SIG-M5 treated with dmso at 0.1 percent for 504 hours (cell line): Measurements from ENCODE around the gene LGALSL.

Source experiments
- DNase-seq: peaks from one replicate; lab custom pipeline; 2025; ENCODE audit not compliant: unreplicated experiment; lab: John Stamatoyannopoulos, UW

The LGALSL gene

DNA sequence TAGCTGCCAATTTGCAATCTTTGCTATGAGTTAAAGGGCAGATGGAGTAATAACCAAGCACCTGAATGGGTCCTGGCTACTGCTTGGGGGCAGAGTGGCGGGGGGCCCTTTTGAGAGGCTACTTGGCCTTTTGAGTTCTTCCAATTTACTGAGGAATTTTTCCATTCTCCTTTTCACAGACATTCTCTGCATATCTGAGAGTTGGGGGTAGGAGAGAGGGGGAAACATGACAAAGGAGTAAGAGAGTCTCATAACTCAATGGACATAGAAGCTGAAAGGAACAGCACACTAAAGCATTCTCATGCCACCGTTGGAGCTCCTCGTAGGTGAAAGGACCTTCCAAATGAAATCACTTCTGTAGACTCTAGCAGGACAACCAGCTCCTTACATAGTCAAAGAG is 16.1 kb downstream of the LGALSL start:
- no peak for DNase-seq

DNA sequence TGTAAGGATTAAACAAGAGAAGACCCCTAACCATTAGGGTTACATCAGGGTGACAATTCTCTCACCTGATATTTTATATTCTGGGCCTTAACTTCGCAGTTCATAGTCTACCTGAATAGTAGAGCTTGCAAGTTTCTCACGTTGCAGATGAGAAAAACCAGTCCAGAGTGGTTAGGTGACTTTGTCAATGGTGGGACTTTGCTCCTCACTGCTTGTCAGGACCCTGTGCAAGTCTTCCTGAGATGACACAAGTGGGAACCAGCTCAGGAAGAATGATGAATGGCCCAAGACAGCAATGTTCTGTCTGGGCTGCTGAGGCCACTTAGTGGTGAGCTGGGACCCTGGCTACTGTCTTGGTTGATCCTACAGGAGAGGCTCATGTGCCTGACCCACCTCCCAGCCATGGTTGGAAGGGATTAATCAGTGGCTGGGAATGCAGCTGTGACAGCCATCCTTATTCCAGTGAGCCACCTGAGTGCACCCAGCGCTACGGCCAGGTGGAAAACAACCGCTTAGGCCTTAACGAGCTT is 16.9 kb downstream of the LGALSL start:
- no peak for DNase-seq

DNA sequence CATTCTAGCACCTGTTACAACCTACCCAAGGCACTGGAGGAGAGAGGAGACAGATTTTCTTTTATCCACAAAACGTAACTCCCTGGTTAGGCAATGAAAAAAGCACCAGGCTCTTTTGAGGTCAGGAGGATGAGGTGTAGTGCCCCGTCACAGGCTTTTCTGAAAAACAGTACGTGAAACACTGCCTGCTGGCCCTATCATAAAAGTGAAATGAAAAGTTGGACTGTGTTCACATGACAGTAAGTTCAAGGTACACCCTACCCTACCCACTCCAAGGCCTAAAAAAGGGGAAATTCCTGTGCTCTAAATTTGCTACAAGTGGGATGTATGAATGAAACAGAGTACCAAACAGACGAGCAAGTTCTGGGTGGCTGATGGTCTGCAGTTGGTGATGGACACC is 17.6 kb downstream of the LGALSL start:
- DNase-seq = no peak

DNA sequence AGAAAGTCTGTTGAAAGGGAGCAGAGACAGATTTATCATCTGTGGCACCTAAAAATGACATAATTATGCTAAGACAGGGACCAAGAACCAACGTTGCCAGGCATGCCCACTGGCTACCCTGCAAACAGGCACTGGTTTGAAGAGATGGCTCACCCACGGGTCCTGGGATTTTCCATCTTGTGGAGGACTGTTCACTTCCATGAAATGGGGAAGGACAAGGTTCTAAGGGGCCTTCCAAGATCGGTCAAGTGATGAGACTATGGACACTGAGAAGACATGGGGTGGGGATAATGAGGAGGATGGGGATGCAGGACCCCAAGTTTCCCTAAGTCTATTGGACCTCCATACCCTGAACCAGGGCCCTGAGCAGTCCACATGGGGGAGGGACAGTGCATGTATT is 18.9 kb downstream of the LGALSL start:
- DNase-seq = no peak

DNA sequence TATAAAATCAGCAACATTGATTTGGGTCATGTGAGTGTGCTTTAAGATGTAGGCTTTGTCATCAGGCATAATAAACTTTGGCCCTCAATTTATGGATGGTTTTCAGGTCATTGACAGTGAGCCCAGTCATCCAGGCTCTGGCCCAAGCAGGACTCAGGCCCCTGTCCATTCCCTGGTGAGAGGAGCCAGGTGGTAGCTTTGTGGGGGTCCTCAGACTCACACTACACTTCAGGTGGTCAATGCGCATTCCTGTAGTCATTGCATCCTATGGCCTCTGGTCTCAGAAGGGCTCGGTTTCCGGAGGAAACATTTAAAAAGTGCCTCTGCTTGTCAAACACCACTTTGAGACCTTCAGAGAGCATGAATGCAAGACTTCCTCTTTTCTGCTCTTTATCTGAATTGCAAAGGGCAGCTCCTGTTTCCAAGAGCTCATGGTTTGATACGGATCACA is 20.2 kb downstream of the LGALSL start:
- DNase-seq = peak; percentile 60

DNA sequence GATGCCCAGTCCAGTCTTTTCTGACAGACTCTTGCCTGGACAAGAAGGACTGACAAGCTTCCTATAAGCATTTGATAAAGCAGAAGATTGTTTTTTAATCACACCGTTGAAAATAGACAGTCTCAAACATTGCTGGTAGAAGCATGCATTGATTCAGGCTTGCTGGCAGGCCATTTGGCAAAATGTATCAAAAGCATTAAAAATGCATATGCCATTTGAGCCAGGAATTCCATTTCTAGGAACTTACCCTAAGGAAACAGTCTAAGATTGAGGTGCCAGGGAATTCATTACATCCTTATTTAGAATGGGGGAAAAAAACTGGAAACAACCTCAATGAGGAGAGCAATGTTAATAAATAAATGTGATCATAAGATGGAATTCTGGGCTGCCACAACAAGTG is 20.7 kb downstream of the LGALSL start:
- DNase-seq = no peak

DNA sequence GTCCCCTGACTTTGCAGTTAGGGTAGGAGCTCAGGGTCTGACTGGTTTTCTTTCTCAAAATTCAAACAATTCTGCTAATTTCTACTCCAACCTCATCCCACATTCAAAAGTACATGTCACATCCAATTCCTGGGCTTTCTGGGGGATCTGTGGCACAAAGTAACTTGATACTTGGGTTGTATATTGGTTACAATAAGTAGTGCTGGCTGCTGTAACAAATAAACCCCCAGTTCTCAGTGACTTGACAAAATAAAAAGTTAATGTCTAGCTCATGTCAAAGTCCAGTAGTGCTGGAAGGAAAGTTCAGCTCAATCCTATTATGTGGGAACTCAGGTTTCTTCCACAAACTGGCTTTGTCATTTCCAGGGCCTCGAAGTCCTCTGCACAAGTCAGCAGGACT is 23.1 kb downstream of the LGALSL start:
- DNase-seq = no peak

DNA sequence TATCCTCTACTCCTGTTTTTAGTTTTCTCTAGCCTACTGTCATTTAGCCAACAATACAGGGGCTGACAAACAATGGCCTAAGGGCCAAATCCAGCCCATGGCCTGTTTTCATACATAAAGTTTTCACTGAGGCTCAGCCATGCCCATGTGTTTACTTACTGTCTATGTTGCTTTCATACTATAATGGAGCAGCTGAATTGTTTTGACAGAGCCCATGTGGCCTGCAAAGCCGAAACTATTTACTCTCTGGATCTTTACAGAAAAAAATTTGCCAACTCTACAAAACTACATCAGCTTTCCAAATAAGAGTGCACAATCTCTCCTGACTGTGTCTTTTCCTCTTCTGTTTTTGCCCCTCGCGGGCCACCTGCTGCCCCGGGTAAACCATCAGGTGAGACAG is 24.0 kb downstream of the LGALSL start:
- DNase-seq = no peak

DNA sequence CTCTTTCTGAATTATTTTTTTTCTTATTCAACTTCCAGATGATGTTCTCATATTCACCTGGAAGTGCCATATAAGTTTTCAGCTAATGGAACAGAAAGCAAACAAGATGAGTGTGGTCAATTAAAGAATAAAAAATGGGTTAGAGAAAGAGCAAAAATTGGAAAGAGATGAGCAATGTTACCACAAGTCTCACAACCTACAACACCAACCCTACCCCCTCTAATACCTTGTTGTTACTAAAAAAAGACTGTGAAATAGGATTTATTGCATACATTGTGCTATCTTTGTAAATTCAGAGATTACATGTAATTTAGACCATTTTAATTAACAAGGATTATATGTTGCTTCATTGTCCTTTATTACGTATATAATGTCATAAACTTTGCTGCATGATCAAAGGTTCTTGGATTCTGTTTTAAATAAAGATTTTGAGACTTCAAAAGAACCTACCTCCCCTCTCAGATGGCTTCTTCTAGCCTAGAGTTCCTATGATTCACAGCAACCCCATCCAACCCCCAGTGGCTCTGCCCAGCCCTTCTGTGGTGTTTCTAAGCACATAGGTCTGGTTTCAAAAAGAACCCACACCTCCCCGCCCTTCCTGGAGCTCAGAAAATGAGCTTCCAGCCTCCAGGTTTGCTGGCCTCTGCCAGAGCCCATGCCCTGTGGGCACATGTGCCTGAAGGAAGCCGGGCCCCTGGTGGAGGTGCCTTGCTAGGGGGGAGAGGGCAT is 24.7 kb downstream of the LGALSL start:
- no peak for DNase-seq

DNA sequence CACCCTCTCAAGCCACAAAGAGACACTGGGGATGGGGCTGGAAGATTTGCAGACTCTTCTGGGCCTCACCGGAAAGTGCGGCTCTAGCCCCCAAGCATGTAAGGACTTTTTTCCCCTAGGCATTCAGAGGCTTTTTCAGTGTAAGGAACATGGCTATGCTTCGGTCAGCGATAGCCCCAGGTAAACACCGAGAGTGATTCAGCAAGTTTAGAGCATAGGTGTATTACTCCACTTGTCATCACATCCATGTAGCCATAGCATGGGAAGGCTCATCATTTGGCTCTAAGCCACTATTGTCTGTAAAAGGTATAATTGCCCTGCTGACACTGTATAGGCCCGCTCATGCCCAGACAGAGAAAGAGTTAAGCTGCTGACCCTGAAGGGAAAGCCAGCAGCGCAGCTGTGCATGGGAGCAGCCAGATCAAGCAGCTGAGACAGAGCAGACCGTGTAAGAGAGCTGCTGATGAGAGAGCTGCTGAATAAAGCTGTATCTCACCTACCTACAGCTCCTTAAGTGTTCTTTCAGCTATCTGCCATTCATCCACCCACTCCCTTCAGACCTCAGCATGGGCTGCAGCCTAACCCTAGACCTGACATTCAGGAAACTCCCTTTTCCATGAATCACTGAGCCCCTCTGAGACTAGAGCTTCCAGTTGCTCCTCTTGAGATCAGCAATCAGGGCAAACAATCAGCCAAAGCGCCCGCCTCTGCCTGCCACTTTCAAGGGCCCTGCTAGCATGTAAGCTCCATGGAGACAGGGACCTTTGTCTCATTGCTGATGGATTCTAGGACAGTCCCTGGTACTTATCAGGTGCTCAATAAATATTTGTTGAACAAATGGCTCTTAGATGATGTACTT is 25.5 kb downstream of the LGALSL start:
- DNase-seq = no peak

DNA sequence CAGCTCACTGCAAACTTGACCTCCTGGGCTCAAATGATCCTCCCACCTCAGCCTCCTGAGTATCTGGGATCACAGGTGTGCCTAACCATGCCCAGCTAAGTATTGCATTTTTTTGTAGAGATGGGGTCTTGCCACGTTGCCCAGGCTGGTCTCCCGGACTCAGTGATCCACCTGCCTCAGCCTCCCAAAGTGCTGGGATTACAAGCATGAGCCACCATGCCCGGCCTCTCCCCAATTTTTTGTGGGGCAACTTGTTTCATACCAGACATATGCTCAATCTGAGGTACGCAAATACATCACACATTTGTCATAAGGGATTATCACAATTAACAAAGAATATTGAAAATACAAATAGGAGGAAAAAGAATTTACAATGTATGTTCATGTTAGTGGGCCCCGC is 27.7 kb downstream of the LGALSL start:
- no peak for DNase-seq

DNA sequence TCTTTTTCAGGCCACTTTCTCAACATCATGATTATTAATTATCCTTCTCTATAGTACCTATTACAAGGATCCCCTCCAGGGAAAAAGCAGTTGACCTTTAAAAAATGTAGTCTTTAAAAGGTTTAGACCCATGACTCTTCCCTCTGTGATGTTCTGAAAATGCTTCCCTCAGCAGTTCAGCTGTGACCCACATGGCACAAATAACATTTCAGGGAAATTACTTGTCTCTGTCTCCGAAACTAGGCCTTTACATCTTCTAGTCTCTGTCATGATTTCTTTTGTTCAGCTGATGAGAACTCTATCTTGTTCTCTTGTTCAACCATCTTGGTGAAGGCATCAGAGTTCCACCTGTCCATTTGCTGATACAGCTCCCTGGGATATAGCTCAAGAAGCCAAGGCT is 28.3 kb downstream of the LGALSL start:
- no peak for DNase-seq

DNA sequence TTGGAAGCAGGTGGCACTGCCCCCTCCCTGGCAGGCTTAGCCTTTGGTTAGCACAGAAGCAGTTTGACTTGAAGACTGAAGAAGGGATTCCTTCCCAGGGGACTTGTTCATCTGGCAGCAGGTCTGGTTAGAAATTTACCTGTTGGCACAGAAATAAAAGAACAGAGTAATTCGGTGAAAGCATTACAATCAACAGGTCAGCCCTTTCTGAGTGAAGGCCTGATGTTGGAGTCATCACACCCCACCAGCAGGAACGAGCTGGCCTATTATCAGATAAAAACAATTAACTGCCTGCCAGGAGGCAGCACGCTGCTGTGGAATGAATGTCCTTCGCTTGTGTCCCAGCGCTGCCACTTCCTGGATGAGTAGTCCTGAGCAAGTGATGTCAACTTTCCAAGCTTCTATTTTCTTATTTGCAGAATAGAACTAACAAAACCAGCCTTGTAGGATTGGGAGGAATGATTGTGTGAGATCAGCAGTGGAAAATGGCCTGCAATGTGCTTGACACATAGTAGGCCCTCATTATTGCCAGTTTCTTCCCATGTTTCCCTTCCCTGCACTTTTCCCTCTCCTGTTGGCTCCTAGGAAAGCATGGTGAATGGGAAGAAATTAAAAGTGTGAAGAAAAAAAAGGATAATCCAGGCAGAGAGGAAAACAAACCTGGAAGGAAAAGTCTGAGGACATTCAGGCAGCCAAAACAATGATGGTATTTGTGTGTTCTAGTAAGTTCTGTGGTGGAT is 29.0 kb downstream of the LGALSL start:
- peak; percentile 13 for DNase-seq

DNA sequence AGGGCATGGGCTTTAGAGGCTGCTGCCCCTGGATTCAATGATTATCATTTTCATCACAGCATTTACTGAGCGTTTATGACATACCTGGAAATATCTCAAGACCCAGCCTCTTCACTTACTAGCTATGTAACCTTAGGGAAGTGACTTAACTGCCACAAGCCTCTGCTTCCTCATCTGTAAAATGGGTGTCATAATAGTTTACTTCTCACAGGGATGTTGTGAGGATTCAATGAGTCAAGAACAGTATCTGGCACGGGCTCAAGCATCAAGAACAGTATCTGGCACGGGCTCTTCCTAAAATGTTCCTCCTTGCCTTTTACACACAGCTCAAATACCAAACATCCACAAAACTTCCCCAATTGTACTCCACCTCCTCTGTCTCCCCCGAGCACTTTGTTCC is 31.4 kb downstream of the LGALSL start:
- peak; percentile 8 for DNase-seq

DNA sequence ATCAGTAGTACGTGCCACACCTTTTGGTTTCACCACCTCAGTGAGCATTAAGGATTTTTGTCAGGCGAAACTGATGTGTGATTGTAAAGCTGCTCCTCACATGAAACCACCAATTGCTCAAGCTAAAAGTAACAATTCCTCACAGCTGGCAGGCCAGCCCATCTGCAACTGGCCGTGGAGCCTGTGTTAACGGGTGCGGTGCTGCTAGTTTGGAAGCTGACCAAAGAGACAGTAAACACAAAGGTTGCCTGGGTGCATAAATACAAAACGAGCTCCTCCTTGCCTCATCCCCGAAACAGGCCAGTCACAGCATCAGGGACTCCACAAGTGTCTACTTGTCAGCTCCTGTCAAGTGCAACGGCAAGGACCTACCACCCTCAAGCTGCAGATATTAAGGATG is 32.0 kb downstream of the LGALSL start:
- no peak for DNase-seq

DNA sequence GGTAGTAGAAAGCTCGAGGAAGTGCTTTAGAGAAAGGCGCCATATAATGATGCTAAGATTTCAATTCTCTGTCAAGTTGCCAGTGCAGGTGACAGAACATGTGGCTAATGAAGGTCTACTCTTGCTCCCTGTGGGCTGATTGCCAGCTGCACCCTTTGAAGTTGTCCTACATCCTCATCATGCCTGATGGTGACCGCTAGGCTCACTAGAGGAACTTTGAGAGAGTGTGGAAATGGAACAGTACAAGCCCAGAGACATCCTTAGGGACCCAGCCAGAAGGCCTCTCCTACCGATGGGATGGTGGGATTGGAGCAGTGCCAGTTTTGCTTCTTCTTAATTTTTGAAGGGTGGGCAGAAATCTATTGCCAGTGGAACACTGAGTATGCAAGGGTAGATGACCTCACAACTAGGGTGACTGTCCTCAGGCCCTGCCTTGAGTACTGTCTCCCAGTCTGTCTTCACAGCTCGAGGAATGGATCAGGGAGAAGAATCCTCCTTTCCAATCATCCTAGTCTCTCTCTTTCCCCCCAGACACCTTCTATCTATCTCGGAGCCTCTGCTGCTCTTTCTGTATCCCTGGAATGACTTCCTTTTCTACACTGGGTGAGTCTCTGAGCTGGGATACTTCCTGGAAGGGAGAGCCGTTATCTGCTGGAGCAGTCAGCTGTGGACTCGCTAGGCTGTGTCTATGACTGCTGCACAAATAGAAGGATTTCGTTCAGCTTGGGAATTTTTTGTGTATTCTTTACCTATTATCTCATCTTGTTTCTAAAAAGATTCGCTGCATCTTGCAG is 33.5 kb downstream of the LGALSL start:
- DNase-seq = no peak

DNA sequence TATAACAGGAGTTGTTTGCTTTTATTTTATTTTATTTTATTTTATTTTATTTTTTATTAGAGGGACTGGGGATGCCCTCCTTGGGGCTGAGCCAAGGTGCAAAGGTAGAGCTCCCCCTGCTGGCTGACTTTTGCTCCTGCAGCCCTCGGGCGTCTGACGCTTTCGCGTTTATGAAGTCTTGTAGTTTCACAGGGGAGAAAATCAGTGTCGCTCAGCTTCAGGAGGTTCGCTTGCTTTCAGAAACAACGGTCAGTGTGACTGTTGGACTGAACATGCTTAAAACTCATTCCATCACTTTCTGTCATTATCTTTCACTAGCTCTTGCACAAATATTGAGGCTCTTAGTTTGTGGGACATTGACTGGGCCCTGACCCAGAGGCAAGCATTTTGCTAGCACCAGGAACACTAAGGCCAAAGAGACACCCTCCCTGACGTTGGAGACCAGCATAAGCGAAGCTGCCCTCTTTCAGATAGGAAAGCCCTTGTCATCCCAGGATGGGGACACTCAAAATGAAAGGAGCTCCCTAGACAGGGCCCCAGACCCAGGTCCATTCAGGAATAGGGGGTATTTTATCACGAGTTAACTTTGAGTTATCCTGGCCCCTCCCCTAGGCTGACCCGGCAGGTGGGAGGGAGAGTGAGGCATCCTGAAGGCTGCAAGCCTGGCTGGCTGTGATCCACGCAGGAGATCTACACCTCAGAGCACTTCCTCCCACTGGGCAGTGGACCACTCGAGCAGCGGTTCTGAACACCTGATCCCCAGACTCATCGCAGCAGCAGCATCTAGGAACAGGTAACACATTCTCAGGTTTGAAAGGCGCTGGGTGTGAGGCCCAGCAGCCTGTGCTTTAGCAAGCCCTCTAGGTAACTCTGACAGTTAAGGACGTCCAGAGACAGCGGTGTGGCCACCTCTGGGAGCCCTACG is 34.4 kb downstream of the LGALSL start:
- DNase-seq = peak; percentile 54

DNA sequence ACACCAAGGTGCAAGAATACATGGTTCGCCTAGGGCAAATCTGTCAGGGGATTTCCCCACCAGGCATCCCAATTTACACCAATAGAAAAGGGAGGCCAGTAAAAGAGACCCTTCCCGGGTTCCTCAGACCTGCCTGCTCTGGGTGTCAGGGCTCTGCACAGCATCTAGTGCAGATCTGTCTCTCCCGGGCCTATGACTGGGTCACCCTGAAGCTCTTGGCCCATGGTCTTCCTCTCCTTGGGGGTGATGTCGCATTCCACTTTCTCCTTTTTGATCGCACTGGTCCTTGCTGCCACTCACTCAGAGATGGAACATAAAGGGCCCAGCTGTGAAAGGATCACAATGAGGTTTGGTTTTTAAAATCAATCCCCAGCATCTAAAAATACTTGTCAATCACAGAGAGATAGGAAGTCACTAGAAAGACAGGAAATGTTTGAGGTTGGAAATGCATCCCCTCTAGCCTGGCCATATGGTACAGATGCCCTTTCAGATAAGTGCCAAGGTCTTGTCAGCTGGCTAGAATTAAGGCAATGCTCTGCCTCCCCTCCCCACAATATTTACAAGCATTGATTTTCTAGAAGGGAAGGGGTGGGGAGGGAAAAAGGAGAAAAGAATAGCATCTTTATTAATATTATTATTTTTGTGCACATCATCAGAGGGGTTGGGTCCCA is 35.3 kb downstream of the LGALSL start:
- DNase-seq = no peak

DNA sequence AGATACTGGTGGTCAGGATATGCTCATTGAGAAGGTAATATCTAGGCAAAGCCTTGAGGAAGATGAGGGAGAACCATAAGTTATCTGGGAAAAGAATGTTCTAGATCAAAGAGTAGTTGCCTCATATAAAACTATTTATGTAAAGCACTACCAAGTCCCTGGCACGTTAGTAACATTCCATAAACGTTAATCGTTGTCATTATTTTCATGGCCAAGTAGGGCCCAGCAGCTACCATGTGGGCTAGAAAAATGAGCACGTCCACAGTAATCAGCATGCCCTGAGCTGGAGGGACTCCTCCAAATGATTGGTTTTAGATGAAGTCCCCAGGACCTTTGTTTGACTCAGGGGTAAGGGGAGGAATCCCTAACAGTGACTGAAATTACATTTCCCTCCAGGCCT is 37.5 kb downstream of the LGALSL start:
- DNase-seq = no peak
